ENCODE data around the gene CRIM1. TPM values are rescaled to one million over a fixed set of nuclear protein-coding genes. Genes with fewer than 3 reads are reported as not detected.

CRIM1 gene
- total RNA-seq, 1 donor from 2014 or later, result 30.3 TPM

GRCh38 chr2:36392571-36393255 is 37.1 kb downstream of the CRIM1 start:
- TF ChIP-seq, protein P1, sequence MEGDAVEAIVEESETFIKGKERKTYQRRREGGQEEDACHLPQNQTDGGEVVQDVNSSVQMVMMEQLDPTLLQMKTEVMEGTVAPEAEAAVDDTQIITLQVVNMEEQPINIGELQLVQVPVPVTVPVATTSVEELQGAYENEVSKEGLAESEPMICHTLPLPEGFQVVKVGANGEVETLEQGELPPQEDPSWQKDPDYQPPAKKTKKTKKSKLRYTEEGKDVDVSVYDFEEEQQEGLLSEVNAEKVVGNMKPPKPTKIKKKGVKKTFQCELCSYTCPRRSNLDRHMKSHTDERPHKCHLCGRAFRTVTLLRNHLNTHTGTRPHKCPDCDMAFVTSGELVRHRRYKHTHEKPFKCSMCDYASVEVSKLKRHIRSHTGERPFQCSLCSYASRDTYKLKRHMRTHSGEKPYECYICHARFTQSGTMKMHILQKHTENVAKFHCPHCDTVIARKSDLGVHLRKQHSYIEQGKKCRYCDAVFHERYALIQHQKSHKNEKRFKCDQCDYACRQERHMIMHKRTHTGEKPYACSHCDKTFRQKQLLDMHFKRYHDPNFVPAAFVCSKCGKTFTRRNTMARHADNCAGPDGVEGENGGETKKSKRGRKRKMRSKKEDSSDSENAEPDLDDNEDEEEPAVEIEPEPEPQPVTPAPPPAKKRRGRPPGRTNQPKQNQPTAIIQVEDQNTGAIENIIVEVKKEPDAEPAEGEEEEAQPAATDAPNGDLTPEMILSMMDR (conservative IDR thresholded peaks at IDR 0.05), result no peak
- Mint-ChIP-seq H3K9me3 (no peaks in the 10 kb centered on the region), H3K27ac (no peak overlapping the region), H3K4me3 (no peak overlapping the region), H3K36me3 (no peaks in the 10 kb centered on the region), H3K4me1 (ENCODE audit: unreplicated experiment) (peaks cover 20% of the 10 kb centered on the region), H3K27me3 (no peaks in the 10 kb centered on the region)
- no peak for DNase-seq (ENCODE audit: extremely low spot score, unreplicated experiment)

GRCh38 chr2:36393738-36394256 is 38.2 kb downstream of the CRIM1 start:
- TF ChIP-seq, protein P1 (conservative IDR thresholded peaks at IDR 0.05), result no peak
- no peak for DNase-seq (ENCODE audit: extremely low spot score, unreplicated experiment)
- H3K27ac Mint-ChIP-seq, result peak overlapping the region; percentile 11
- H3K27me3 Mint-ChIP-seq, result no peaks in the 10 kb centered on the region
- H3K36me3 Mint-ChIP-seq, result no peaks in the 10 kb centered on the region
- no peaks in the 10 kb centered on the region for H3K9me3 Mint-ChIP-seq
- H3K4me1 Mint-ChIP-seq (ENCODE audit: unreplicated experiment), result peaks cover 17% of the 10 kb centered on the region
- H3K4me3 Mint-ChIP-seq, result no peak overlapping the region

DNA sequence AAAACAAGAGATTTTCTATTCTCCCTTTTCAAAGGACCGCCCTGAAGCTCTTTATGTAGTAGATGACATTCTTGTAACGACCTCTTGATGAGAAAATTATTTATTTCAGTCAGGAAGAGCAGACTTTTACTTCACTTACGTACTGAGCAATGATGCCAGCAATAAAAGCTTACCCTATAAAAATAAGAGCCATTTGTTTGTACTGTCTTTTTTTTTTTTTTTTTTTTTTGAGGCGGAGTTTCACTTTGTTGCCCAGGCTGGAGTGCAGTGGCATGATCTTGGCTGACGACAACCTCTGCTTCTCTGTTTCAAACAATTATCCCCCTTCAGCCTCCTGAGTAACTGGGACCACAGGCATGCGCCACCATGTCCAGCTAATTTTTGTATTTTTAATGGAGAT is 39.2 kb downstream of the CRIM1 start:
- Mint-ChIP-seq H3K36me3 (no peaks in the 10 kb centered on the region), H3K27ac (no peak overlapping the region), H3K4me1 (ENCODE audit: unreplicated experiment) (peaks cover 17% of the 10 kb centered on the region), H3K9me3 (no peaks in the 10 kb centered on the region), H3K4me3 (no peak overlapping the region), H3K27me3 (no peaks in the 10 kb centered on the region)
- no peak for DNase-seq (ENCODE audit: extremely low spot score, unreplicated experiment)
- TF ChIP-seq, protein P1 (conservative IDR thresholded peaks at IDR 0.05), result no peak

DNA sequence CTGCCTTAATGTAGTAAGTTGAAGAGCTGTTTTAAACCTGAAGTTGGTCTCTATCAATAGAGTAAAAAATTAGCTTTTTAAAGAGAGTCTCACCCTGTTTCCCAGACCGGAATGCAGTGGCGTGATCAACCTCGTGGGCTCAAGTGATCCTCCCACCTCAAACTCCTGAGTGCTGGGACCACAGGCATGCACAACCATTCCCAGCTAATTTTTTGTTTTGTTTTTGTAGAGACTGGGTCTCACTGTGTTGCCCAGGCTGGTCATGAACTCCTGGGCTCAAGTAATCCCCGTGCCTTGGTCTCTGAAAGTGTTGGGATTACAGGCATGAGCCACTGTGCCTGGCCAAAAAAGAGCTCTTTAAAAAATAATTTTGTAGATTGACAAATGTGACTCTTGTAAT is 40.3 kb downstream of the CRIM1 start:
- H3K9me3 Mint-ChIP-seq, result no peaks in the 10 kb centered on the region
- DNase-seq (ENCODE audit: extremely low spot score, unreplicated experiment), result no peak
- peaks cover 17% of the 10 kb centered on the region for H3K4me1 Mint-ChIP-seq (ENCODE audit: unreplicated experiment)
- no peak overlapping the region for H3K27ac Mint-ChIP-seq
- H3K4me3 Mint-ChIP-seq, result no peak overlapping the region
- H3K27me3 Mint-ChIP-seq, result no peaks in the 10 kb centered on the region
- no peaks in the 10 kb centered on the region for H3K36me3 Mint-ChIP-seq
- TF ChIP-seq, protein P1 (conservative IDR thresholded peaks at IDR 0.05), result no peak

GRCh38 chr2:36396878-36397539 is 41.4 kb downstream of the CRIM1 start:
- Mint-ChIP-seq H3K9me3 (no peaks in the 10 kb centered on the region), H3K27ac (no peak overlapping the region), H3K27me3 (no peaks in the 10 kb centered on the region), H3K4me1 (ENCODE audit: unreplicated experiment) (peaks cover 17% of the 10 kb centered on the region), H3K4me3 (no peak overlapping the region), H3K36me3 (no peaks in the 10 kb centered on the region)
- DNase-seq (ENCODE audit: extremely low spot score, unreplicated experiment), result no peak
- TF ChIP-seq, protein P1 (conservative IDR thresholded peaks at IDR 0.05), result no peak

Measured in type B pancreatic cell (in vitro differentiated cells).